ENCODE measurements around the gene NR5A2.

NR5A2 gene

GRCh38 chr1:200134116-200134515 lies 106.6 kb downstream of the NR5A2 start:
- Histone ChIP-seq H3F3A (ENCODE audit: low read depth) (no peaks in the 10 kb centered on the region), H2AFZ (ENCODE audit: low read length) (no peak overlapping the region), H3K27me3 (ENCODE audit: insufficient read depth, low read length, poor library complexity, severe bottlenecking) (no peaks in the 10 kb centered on the region), H3K36me3 (ENCODE audit: insufficient read depth, low read length) (no peaks in the 10 kb centered on the region), H3K4me1 (ENCODE audit: insufficient read depth, low read length, poor library complexity, severe bottlenecking) (peaks cover 32% of the 10 kb centered on the region), H3K4me2 (ENCODE audit: low read depth, low read length, poor library complexity, severe bottlenecking) (no peak overlapping the region), H3K79me2 (ENCODE audit: insufficient read depth, low read length) (no peaks in the 10 kb centered on the region), H4K20me1 (ENCODE audit: insufficient read depth, low read length, poor library complexity, severe bottlenecking) (no peaks in the 10 kb centered on the region), H3K9ac (ENCODE audit: low read depth, low read length, poor library complexity, severe bottlenecking) (no peak overlapping the region), H3K4me3 (ENCODE audit: low read length, poor library complexity, severe bottlenecking) (no peak overlapping the region), H3K9me2 (replicated peaks; ENCODE audit: low read depth, low read length) (no peaks in the 10 kb centered on the region), H3K9me3 (ENCODE audit: insufficient read depth, low read depth, low read length) (no peaks in the 10 kb centered on the region)
- no peak for TF ChIP-seq EZH2phosphoT487 (IDR thresholded peaks at IDR 0.05; ENCODE audit: borderline replicate concordance)
- TF ChIP-seq, protein P1, sequence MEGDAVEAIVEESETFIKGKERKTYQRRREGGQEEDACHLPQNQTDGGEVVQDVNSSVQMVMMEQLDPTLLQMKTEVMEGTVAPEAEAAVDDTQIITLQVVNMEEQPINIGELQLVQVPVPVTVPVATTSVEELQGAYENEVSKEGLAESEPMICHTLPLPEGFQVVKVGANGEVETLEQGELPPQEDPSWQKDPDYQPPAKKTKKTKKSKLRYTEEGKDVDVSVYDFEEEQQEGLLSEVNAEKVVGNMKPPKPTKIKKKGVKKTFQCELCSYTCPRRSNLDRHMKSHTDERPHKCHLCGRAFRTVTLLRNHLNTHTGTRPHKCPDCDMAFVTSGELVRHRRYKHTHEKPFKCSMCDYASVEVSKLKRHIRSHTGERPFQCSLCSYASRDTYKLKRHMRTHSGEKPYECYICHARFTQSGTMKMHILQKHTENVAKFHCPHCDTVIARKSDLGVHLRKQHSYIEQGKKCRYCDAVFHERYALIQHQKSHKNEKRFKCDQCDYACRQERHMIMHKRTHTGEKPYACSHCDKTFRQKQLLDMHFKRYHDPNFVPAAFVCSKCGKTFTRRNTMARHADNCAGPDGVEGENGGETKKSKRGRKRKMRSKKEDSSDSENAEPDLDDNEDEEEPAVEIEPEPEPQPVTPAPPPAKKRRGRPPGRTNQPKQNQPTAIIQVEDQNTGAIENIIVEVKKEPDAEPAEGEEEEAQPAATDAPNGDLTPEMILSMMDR (conservative IDR thresholded peaks at IDR 0.05; ENCODE audit: low read length): no peak

GRCh38 chr1:200136384-200136783 lies 108.9 kb downstream of the NR5A2 start:
- no peaks in the 10 kb centered on the region for H3K36me3 ChIP-seq (ENCODE audit: insufficient read depth, low read length)
- no peak overlapping the region for H2AFZ ChIP-seq (ENCODE audit: low read length)
- no peaks in the 10 kb centered on the region for H3K9me2 ChIP-seq (replicated peaks; ENCODE audit: low read depth, low read length)
- peaks cover 9% of the 10 kb centered on the region for H3K4me1 ChIP-seq (ENCODE audit: insufficient read depth, low read length, poor library complexity, severe bottlenecking)
- no peaks in the 10 kb centered on the region for H3K79me2 ChIP-seq (ENCODE audit: insufficient read depth, low read length)
- H3K9me3 ChIP-seq (ENCODE audit: insufficient read depth, low read depth, low read length): no peaks in the 10 kb centered on the region
- H3F3A ChIP-seq (ENCODE audit: low read depth): no peaks in the 10 kb centered on the region
- no peak overlapping the region for H3K4me2 ChIP-seq (ENCODE audit: low read depth, low read length, poor library complexity, severe bottlenecking)
- H3K4me3 ChIP-seq (ENCODE audit: low read length, poor library complexity, severe bottlenecking): no peak overlapping the region
- no peaks in the 10 kb centered on the region for H3K27me3 ChIP-seq (ENCODE audit: insufficient read depth, low read length, poor library complexity, severe bottlenecking)
- TF ChIP-seq, protein P1 (conservative IDR thresholded peaks at IDR 0.05; ENCODE audit: low read length): no peak
- TF ChIP-seq EZH2phosphoT487 (IDR thresholded peaks at IDR 0.05; ENCODE audit: borderline replicate concordance): no peak
- no peaks in the 10 kb centered on the region for H4K20me1 ChIP-seq (ENCODE audit: insufficient read depth, low read length, poor library complexity, severe bottlenecking)
- no peak overlapping the region for H3K9ac ChIP-seq (ENCODE audit: low read depth, low read length, poor library complexity, severe bottlenecking)

DNA sequence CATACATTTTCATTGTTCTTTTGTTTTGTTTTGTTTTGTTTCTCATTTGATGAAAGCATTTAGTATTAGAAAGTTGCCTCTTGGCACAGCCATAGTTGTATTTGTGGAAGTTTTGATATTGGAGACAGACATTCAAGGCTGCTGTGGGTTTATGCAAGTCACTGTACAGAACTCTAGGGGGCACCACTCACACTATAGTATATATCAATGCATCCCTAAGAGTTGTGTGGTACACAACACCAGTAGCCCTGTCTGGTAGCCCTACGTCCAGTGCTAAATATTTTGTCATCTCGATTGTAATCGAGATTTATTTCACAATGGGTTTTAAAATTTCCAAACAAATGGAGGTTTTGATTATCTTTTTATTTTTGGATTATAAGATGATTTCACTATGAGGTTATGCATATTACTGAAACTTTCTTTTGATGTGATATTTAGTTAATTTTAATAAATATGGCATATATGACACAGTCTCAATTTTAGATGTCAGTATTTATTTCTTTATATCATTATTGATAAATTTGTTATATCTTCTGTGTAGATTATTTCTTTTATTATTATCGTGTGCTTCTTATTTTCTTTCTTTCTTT lies 112.2 kb downstream of the NR5A2 start:
- Histone ChIP-seq H3K4me2 (ENCODE audit: low read depth, low read length, poor library complexity, severe bottlenecking) (no peak overlapping the region), H4K20me1 (ENCODE audit: insufficient read depth, low read length, poor library complexity, severe bottlenecking) (no peaks in the 10 kb centered on the region), H3K4me1 (ENCODE audit: insufficient read depth, low read length, poor library complexity, severe bottlenecking) (peaks cover 1% of the 10 kb centered on the region), H3K4me3 (ENCODE audit: low read length, poor library complexity, severe bottlenecking) (no peak overlapping the region), H3F3A (ENCODE audit: low read depth) (no peaks in the 10 kb centered on the region), H3K27me3 (ENCODE audit: insufficient read depth, low read length, poor library complexity, severe bottlenecking) (no peaks in the 10 kb centered on the region), H3K9me3 (ENCODE audit: insufficient read depth, low read depth, low read length) (no peaks in the 10 kb centered on the region), H2AFZ (ENCODE audit: low read length) (no peak overlapping the region), H3K79me2 (ENCODE audit: insufficient read depth, low read length) (no peaks in the 10 kb centered on the region), H3K36me3 (ENCODE audit: insufficient read depth, low read length) (no peaks in the 10 kb centered on the region), H3K9me2 (replicated peaks; ENCODE audit: low read depth, low read length) (no peaks in the 10 kb centered on the region), H3K9ac (ENCODE audit: low read depth, low read length, poor library complexity, severe bottlenecking) (no peak overlapping the region)
- no peak for TF ChIP-seq EZH2phosphoT487 (IDR thresholded peaks at IDR 0.05; ENCODE audit: borderline replicate concordance)
- TF ChIP-seq, protein P1 (conservative IDR thresholded peaks at IDR 0.05; ENCODE audit: low read length): peak; percentile 96
